Stimulated activated effector memory CD8-positive, alpha-beta T cell treated with anti-CD3 and anti-CD28 coated beads, Interleukin-12 subunit alpha, Interleukin-12 subunit beta, amount 100 ng/mL, for 72 hours (primary cell): Measurements from ENCODE around the gene IGSF9B.
"Not testable (repeated sequence)": the region's sequence is repeated elsewhere in the genome, so short reads cannot be mapped to it uniquely, and the experiment has no call there.

ENCODE experiments used
- ATAC-seq: fragments of 150-1000 bp; cut with Tn5 transposase; 2 replicates; pipeline ENCODE4 v1.10.0; 2021
- DNase-seq, 2 donors: peaks; one replicate each; pipeline ENCODE4 v3.0.0; 2021 to 2022; ENCODE audit warnings: low spot score in 2 of 2
- H3K27ac Mint-ChIP-seq: one replicate; pipeline ENCODE4 v1.8.0; 2022; ENCODE audit warnings: mild to moderate bottlenecking, mixed read lengths
- H3K36me3 Mint-ChIP-seq: one replicate; pipeline ENCODE4 v1.8.0; 2022; ENCODE audit warnings: mild to moderate bottlenecking, mixed read lengths
- H3K4me1 Mint-ChIP-seq: one replicate; pipeline ENCODE4 v1.8.0; 2022; ENCODE audit warnings: mixed read lengths
- H3K4me3 Mint-ChIP-seq: one replicate; pipeline ENCODE4 v1.8.0; 2022; ENCODE audit warnings: mild to moderate bottlenecking, mixed read lengths
- H3K9me3 Mint-ChIP-seq: one replicate; pipeline ENCODE4 v1.8.0; 2022; ENCODE audit warnings: mixed read lengths

Gene IGSF9B

GRCh38 chr11:133956650-133957633, at the start of gene IGSF9B:
TSS of gene IGSF9B (minus strand) at chr11:133956968. CDS start at chr11:133956754, 214 bp downstream.
- H3K36me3 Mint-ChIP-seq: no peaks in the 10 kb centered on the region
- peak; percentile 93 to 95 for DNase-seq
- H3K9me3 Mint-ChIP-seq: no peaks in the 10 kb centered on the region
- peak; percentile 95 for ATAC-seq
- H3K27ac Mint-ChIP-seq: peak within 1 kb of the TSS; percentile 69
- H3K4me1 Mint-ChIP-seq: peaks cover 41% of the 10 kb centered on the region
- H3K4me3 Mint-ChIP-seq: peak within 1 kb of the TSS; percentile 81

- H3K27ac Mint-ChIP-seq: no peak overlapping the region
- H3K4me3 Mint-ChIP-seq: no peak overlapping the region
- no peak for ATAC-seq
- H3K4me1 Mint-ChIP-seq: no peaks in the 10 kb centered on the region
- no peaks in the 10 kb centered on the region for H3K36me3 Mint-ChIP-seq
- no peaks in the 10 kb centered on the region for H3K9me3 Mint-ChIP-seq
- DNase-seq: no peak
Measured at GRCh38 chr11:134004496-134005172, 47.9 kb upstream of the IGSF9B start.

GRCh38 chr11:134003792-134004495, 47.2 kb upstream of the IGSF9B start:
- no peak overlapping the region for H3K27ac Mint-ChIP-seq
- DNase-seq (no peak), ATAC-seq (no peak)
- no peaks in the 10 kb centered on the region for H3K4me1 Mint-ChIP-seq
- no peaks in the 10 kb centered on the region for H3K9me3 Mint-ChIP-seq
- H3K4me3 Mint-ChIP-seq: no peak overlapping the region
- H3K36me3 Mint-ChIP-seq: no peaks in the 10 kb centered on the region

- not testable (repeated sequence) for H3K4me1 Mint-ChIP-seq, H3K4me3 Mint-ChIP-seq, H3K27ac Mint-ChIP-seq, DNase-seq, H3K9me3 Mint-ChIP-seq, ATAC-seq, H3K36me3 Mint-ChIP-seq
Measured at GRCh38 chr11:134002819-134003218, 46.1 kb upstream of the IGSF9B start.

- not testable (repeated sequence) for H3K27ac Mint-ChIP-seq, ATAC-seq, H3K36me3 Mint-ChIP-seq, H3K9me3 Mint-ChIP-seq, H3K4me1 Mint-ChIP-seq, H3K4me3 Mint-ChIP-seq, DNase-seq
Measured at GRCh38 chr11:134002338-134002737, 45.6 kb upstream of the IGSF9B start.

- DNase-seq (no peak), ATAC-seq (no peak)
- Mint-ChIP-seq H3K4me3 (no peak overlapping the region), H3K4me1 (no peaks in the 10 kb centered on the region), H3K27ac (no peak overlapping the region), H3K9me3 (no peaks in the 10 kb centered on the region), H3K36me3 (no peaks in the 10 kb centered on the region)
Measured at GRCh38 chr11:134001596-134001995, 44.8 kb upstream of the IGSF9B start.

GRCh38 chr11:134001088-134001487, 44.3 kb upstream of the IGSF9B start:
- Mint-ChIP-seq H3K9me3 (no peaks in the 10 kb centered on the region), H3K4me3 (no peak overlapping the region), H3K36me3 (no peaks in the 10 kb centered on the region), H3K27ac (no peak overlapping the region), H3K4me1 (no peaks in the 10 kb centered on the region)
- DNase-seq (no peak), ATAC-seq (no peak)

GRCh38 chr11:133999355-133999754, 42.6 kb upstream of the IGSF9B start:
- no peak overlapping the region for H3K27ac Mint-ChIP-seq
- no peaks in the 10 kb centered on the region for H3K36me3 Mint-ChIP-seq
- peaks cover 7% of the 10 kb centered on the region for H3K4me1 Mint-ChIP-seq
- no peak overlapping the region for H3K4me3 Mint-ChIP-seq
- DNase-seq (no peak), ATAC-seq (no peak)
- no peaks in the 10 kb centered on the region for H3K9me3 Mint-ChIP-seq

- Mint-ChIP-seq H3K9me3 (no peaks in the 10 kb centered on the region), H3K27ac (peak overlapping the region; percentile 72), H3K4me3 (no peak overlapping the region), H3K36me3 (no peaks in the 10 kb centered on the region), H3K4me1 (peaks cover 7% of the 10 kb centered on the region)
- no peak for DNase-seq
- ATAC-seq: no peak
Measured at GRCh38 chr11:133997554-133997953, 40.8 kb upstream of the IGSF9B start.

- H3K36me3 Mint-ChIP-seq: no peaks in the 10 kb centered on the region
- no peak for ATAC-seq
- H3K4me1 Mint-ChIP-seq: peaks cover 7% of the 10 kb centered on the region
- H3K27ac Mint-ChIP-seq: no peak overlapping the region
- DNase-seq: no peak
- no peaks in the 10 kb centered on the region for H3K9me3 Mint-ChIP-seq
- no peak overlapping the region for H3K4me3 Mint-ChIP-seq
Measured at GRCh38 chr11:133996671-133997070, 39.9 kb upstream of the IGSF9B start.

GRCh38 chr11:133995066-133995465, 38.3 kb upstream of the IGSF9B start:
- DNase-seq (no peak), ATAC-seq (no peak)
- no peak overlapping the region for H3K27ac Mint-ChIP-seq
- no peaks in the 10 kb centered on the region for H3K36me3 Mint-ChIP-seq
- peaks cover 7% of the 10 kb centered on the region for H3K4me1 Mint-ChIP-seq
- no peaks in the 10 kb centered on the region for H3K9me3 Mint-ChIP-seq
- no peak overlapping the region for H3K4me3 Mint-ChIP-seq

GRCh38 chr11:133993921-133994320, 37.2 kb upstream of the IGSF9B start:
- ATAC-seq (no peak), DNase-seq (no peak)
- no peak overlapping the region for H3K4me3 Mint-ChIP-seq
- H3K4me1 Mint-ChIP-seq: peaks cover 7% of the 10 kb centered on the region
- no peaks in the 10 kb centered on the region for H3K9me3 Mint-ChIP-seq
- H3K27ac Mint-ChIP-seq: no peak overlapping the region
- no peaks in the 10 kb centered on the region for H3K36me3 Mint-ChIP-seq

GRCh38 chr11:133993107-133993506, 36.3 kb upstream of the IGSF9B start:
- Mint-ChIP-seq H3K36me3 (no peaks in the 10 kb centered on the region), H3K4me3 (no peak overlapping the region), H3K9me3 (no peaks in the 10 kb centered on the region), H3K4me1 (peaks cover 7% of the 10 kb centered on the region), H3K27ac (no peak overlapping the region)
- no peak for DNase-seq
- no peak for ATAC-seq

- no peaks in the 10 kb centered on the region for H3K9me3 Mint-ChIP-seq
- no peak for ATAC-seq
- H3K4me1 Mint-ChIP-seq: peaks cover 7% of the 10 kb centered on the region
- H3K27ac Mint-ChIP-seq: no peak overlapping the region
- no peaks in the 10 kb centered on the region for H3K36me3 Mint-ChIP-seq
- no peak for DNase-seq
- no peak overlapping the region for H3K4me3 Mint-ChIP-seq
Measured at GRCh38 chr11:133992121-133992520, 35.4 kb upstream of the IGSF9B start.

GRCh38 chr11:133991101-133991500, 34.3 kb upstream of the IGSF9B start:
- no peak overlapping the region for H3K4me3 Mint-ChIP-seq
- no peak overlapping the region for H3K27ac Mint-ChIP-seq
- ATAC-seq (no peak), DNase-seq (no peak)
- peaks cover 7% of the 10 kb centered on the region for H3K4me1 Mint-ChIP-seq
- H3K9me3 Mint-ChIP-seq: no peaks in the 10 kb centered on the region
- H3K36me3 Mint-ChIP-seq: no peaks in the 10 kb centered on the region
